AG09319 (cell line): Measurements from ENCODE around the gene OSBPL5.

Source experiments
- DNase-seq: peaks from one replicate; pipeline ENCODE4 v3.0.0-alpha.2; 2010; ENCODE audit warnings: low read depth; ENCODE audit errors: extremely low read depth
- CTCF ChIP-seq: IDR thresholded peaks from 2 replicates; pipeline ENCODE4 v1.5.1; 2011; ENCODE audit warnings: low read depth, mild to moderate bottlenecking, inconsistent platforms, low read length, moderate library complexity

Gene OSBPL5

GRCh38 chr11:3128356-3129180 lies 36.5 kb downstream of the OSBPL5 start:
- no peak for TF ChIP-seq CTCF
- no peak for DNase-seq

- TF ChIP-seq CTCF, result no peak
- no peak for DNase-seq
Observed at GRCh38 chr11:3127706-3128355, 37.3 kb downstream of the OSBPL5 start.

GRCh38 chr11:3126901-3127691 lies 38.0 kb downstream of the OSBPL5 start:
- no peak for TF ChIP-seq CTCF
- DNase-seq, result no peak

GRCh38 chr11:3126207-3126865 lies 38.8 kb downstream of the OSBPL5 start:
- no peak for TF ChIP-seq CTCF
- DNase-seq, result no peak

- no peak for DNase-seq
- no peak for TF ChIP-seq CTCF
Observed at GRCh38 chr11:3124821-3125220, 40.3 kb downstream of the OSBPL5 start.

GRCh38 chr11:3123761-3124733 lies 41.1 kb downstream of the OSBPL5 start:
- peak; percentile 32 for TF ChIP-seq CTCF
- peak; percentile 84 for DNase-seq
